GM21423 (cell line): ENCODE measurements around the gene ADAM8.

Experiments used
- ATAC-seq: cut with Tn5 transposase; IDR thresholded peaks from one replicate; pipeline ENCODE4 v1.9.1; 2021; ENCODE audit warnings: mild to moderate bottlenecking, moderate library complexity; ENCODE audit not compliant: unreplicated experiment

The ADAM8 gene

GRCh38 chr10:133214468-133215410 lies 61.9 kb downstream of the ADAM8 start:
- ATAC-seq: no peak

- ATAC-seq: no peak
These were observed 62.8 kb downstream of the ADAM8 start for GRCh38 chr10:133213641-133214467.

GRCh38 chr10:133212853-133213494 lies 63.7 kb downstream of the ADAM8 start:
- no peak for ATAC-seq
